Activated CD8-positive, alpha-beta T cell treated with anti-CD3 and anti-CD28 coated beads for 36 hours (primary cell): ENCODE measurements around the gene CLRN2. TPM values are rescaled to one million over a fixed set of nuclear protein-coding genes. Genes with fewer than 3 reads are reported as not detected.

Source experiments
- ATAC-seq: fragments of 200-7000 bp; cut with Tn5 transposase; one replicate; pipeline ENCODE4 v1.10.0; 2021; ENCODE audit warnings: mild to moderate bottlenecking, moderate library complexity
- CTCF ChIA-PET: fragments of 350-600 bp; sonication (Branson Sonifier 250); formaldehyde crosslinking; loops from one replicate; lab custom pipeline; 2021; ENCODE audit warnings: antibody characterized with exemption; lab: Charles Lee
- POLR2A ChIA-PET: fragments of 350-600 bp; sonication (Branson Sonifier 250); formaldehyde crosslinking; loops from one replicate; lab custom pipeline; 2021; ENCODE audit warnings: antibody characterized with exemption; lab: Charles Lee
- DNase-seq: peaks from one replicate; pipeline ENCODE4 v3.0.0-alpha.2; 2020
- H3K27ac Mint-ChIP-seq: one replicate; pipeline ENCODE4 v1.8.0; 2021; ENCODE audit warnings: mild to moderate bottlenecking, mixed read lengths
- H3K27me3 Mint-ChIP-seq: one replicate; pipeline ENCODE4 v1.8.0; 2021; ENCODE audit warnings: mixed read lengths
- H3K36me3 Mint-ChIP-seq: one replicate; pipeline ENCODE4 v1.8.0; 2021; ENCODE audit warnings: low read depth, mixed read lengths
- H3K4me1 Mint-ChIP-seq: one replicate; pipeline ENCODE4 v1.8.0; 2021; ENCODE audit warnings: low read depth, mixed read lengths
- H3K4me3 Mint-ChIP-seq: one replicate; pipeline ENCODE4 v1.8.0; 2021; ENCODE audit warnings: mild to moderate bottlenecking, moderate library complexity, mixed read lengths
- H3K9me3 Mint-ChIP-seq: one replicate; pipeline ENCODE4 v1.8.0; 2021; ENCODE audit warnings: mixed read lengths
- intact Hi-C: fragments of 100-400 bp; cut with micrococcal nuclease; formaldehyde crosslinking; loops from one replicate; pipeline ENCODE4 v1.10.0; 2022
- total RNA-seq, 2 experiments: library from RNA; stranded (reverse); gene quantifications; one replicate each; pipeline ENCODE4 v1.2.3, GENCODE V29; 2021
- TF ChIP-seq, protein P1 (sequence below): fragments of 200-600 bp; IDR thresholded peaks from one replicate; pipeline ENCODE4 v1.8.0; 2022; ENCODE audit warnings: antibody characterized with exemption, mild to moderate bottlenecking

CLRN2 gene
- total RNA-seq, 2 experiments from 2014 or later = not detected

DNA sequence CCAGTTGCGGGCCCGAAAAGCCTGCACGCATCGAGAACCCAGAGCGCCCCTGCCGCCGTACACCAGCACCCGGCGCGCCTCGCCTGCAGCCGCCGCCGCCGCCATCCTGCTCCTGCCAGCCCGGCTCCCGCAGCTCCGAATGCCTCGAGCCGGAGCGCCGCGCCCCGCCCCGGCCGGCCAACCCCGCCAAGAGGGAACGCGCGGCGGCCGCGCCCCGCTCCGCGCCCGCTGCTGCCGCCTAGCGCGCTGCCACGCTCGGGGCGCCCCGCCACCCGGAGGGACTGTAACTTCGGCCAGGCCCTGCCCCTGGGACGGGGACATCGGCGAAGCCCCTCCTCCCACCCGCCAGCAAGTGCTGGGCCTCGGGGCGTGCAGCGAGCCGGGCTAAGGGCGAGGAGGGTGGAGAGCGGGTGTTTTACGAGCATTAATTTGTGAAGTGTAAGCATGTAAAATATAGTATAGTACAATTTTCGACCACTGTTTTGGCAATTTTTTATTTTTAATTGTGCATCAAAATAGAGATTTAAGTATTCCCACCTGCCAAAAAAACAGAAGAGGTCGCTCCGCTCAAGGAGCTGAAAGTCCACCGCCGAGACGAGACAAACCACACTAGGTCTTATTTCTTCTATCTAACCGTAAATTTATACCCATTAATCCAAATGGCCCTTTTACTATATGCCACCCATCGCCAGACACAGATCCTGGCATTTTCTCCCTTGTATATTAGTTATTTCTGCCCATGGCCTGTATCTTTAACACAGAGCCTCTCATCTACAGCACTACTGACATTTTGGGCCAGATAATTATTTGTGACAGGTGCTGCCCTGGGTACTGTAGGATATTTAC, 2.8 kb upstream of the CLRN2 start, which contains the start of gene QDPR:
Gene QDPR (minus strand): TSS at position 141 of the 846 bp plus-strand sequence. CDS start 36 bp downstream, at position 105.
- TF ChIP-seq, protein P1, sequence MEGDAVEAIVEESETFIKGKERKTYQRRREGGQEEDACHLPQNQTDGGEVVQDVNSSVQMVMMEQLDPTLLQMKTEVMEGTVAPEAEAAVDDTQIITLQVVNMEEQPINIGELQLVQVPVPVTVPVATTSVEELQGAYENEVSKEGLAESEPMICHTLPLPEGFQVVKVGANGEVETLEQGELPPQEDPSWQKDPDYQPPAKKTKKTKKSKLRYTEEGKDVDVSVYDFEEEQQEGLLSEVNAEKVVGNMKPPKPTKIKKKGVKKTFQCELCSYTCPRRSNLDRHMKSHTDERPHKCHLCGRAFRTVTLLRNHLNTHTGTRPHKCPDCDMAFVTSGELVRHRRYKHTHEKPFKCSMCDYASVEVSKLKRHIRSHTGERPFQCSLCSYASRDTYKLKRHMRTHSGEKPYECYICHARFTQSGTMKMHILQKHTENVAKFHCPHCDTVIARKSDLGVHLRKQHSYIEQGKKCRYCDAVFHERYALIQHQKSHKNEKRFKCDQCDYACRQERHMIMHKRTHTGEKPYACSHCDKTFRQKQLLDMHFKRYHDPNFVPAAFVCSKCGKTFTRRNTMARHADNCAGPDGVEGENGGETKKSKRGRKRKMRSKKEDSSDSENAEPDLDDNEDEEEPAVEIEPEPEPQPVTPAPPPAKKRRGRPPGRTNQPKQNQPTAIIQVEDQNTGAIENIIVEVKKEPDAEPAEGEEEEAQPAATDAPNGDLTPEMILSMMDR = peak; percentile 46
- intact Hi-C loops = no loop called here
- ATAC-seq (peak; percentile 95), DNase-seq (peak; percentile 79)
- Mint-ChIP-seq H3K4me3 (peak within 1 kb of the TSS; percentile 90), H3K36me3 (peaks cover 17% of the 10 kb centered on the region), H3K27ac (peak within 1 kb of the TSS; percentile 91), H3K27me3 (peaks cover 7% of the 10 kb centered on the region), H3K4me1 (peaks cover 29% of the 10 kb centered on the region), H3K9me3 (no peaks in the 10 kb centered on the region)
- ChIA-PET CTCF (interaction anchor here (0.7 to 1.8 kb wide), 3 partner anchors 37 to 158 kb away, joined by 3 to 7 read pairs (median 3); no protein-coding TSS in a partner anchor), POLR2A (no interaction called here)

DNA sequence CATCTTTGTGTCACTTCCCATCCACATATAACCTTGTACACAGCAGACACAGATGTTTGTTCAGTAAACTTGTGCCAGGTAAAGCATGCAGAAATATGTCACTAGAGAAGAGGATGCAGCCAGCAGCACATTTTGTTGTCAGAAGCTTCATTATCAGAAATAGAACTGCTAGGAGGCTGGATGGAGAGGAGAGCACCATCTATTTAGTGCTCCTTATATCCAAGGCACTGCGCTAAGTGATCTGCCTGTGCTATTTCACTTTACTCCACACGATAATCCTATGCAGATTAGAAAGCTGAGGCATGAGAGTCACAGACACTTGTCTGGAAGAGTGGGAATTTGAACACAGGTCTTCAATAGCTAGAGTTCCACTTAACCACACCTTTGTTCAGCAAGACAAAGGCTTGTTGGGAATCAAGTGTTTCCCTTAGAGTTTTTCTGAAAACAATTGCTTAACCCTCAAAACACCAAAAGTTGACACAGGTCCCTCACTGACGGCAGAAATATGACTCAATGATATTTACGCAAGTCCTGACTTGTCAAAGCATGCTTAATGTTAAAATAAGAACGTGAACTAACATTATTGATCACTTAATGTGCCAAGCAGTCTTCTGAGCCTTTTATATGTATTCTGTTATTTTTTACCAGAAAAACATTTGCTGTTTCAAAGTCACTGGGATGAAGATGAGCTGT, 1.8 kb upstream of the CLRN2 start:
- ATAC-seq (no peak), DNase-seq (no peak)
- Mint-ChIP-seq H3K27me3 (peaks cover 7% of the 10 kb centered on the region), H3K4me3 (peak overlapping the region; percentile 90), H3K4me1 (peaks cover 28% of the 10 kb centered on the region), H3K36me3 (peaks cover 15% of the 10 kb centered on the region), H3K27ac (peak overlapping the region; percentile 81), H3K9me3 (no peaks in the 10 kb centered on the region)
- POLR2A ChIA-PET = no interaction called here
- TF ChIP-seq, protein P1 = no peak
- CTCF ChIA-PET = interaction anchor here (1.0 to 1.8 kb wide), 3 partner anchors 32 to 40 kb away, joined by 3 to 7 read pairs (median 4); no protein-coding TSS in a partner anchor
- intact Hi-C loops = no loop called here

DNA sequence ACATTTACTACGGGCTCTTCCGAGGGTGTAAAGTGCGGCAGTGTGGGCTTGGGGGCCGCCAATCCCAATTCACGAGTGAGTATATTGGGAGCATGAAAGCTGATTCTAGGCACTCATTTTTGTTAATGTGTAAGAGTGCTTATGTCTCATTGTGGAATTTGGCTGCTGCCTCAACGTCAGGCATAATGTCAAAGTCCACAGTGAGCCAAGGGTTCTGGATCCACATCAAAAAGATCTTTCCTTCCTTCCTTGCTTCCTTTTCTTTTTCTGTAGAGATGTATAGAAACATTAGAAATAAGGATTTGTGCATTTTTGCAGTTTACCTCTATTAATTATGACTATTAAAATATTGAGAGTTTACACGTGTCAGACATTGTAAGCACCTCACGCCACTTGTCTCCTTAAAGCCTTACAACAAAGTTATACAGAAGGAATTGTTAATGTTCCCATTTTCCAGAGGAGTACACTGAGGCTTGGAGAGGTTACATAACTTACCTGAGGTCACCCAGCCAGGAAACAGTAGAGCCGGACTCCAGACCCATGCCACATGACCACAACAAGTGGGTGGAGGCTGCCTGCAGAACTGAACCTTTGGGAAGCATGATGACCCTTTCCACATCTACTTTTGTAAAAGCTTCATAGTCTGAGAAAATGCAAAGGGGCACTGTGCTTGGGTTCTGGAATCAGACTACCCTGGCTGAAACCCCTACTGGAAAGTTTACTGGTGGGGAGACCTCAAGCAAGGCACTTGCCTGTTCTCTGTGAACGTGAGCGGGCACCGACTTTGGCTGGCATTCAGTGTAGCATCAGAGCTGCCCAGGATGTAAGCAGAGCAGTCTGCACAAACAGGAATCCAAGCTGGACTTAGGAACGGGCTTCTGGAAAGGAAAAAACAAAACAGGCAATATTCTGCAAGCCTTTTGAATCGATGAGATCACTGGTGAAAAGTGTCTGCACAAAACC, 761 bp downstream of the CLRN2 start:
- intact Hi-C loops = no loop called here
- H3K4me1 Mint-ChIP-seq = peaks cover 15% of the 10 kb centered on the region
- no peak overlapping the region for H3K27ac Mint-ChIP-seq
- TF ChIP-seq, protein P1 = no peak
- peaks cover 3% of the 10 kb centered on the region for H3K36me3 Mint-ChIP-seq
- no peak for DNase-seq
- H3K27me3 Mint-ChIP-seq = peaks cover 14% of the 10 kb centered on the region
- ChIA-PET CTCF (interaction anchor here (2.3 kb wide), 1 partner anchor 15 kb away, joined by 5 read pairs; no protein-coding TSS in a partner anchor), POLR2A (interaction anchor here (1.2 kb wide), 1 partner anchor 19 kb away, joined by 5 read pairs; no protein-coding TSS in a partner anchor)
- no peaks in the 10 kb centered on the region for H3K9me3 Mint-ChIP-seq
- ATAC-seq = no peak
- H3K4me3 Mint-ChIP-seq = no peak overlapping the region

DNA sequence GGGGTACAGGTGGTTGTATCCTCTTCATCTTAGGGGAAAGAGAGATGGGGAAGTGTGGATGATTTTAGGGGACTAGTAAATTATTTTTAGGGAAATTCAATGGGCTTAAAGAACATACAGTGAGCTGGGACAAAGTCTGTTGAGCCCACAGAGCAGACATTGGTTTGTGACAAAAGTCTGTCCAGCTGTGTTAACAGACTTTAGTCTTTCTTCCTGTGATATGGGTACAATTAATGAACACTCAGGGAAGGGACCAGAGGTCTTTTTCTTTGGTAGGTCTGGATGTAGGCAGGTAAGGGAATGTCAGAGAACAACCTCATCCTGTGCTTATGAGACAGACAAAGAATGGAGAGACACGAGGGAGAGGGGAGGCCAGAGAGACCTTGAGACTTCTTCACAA, 2.0 kb downstream of the CLRN2 start:
- CTCF ChIA-PET = interaction anchor here (2.3 kb wide), 1 partner anchor 14 kb away, joined by 5 read pairs; no protein-coding TSS in a partner anchor
- POLR2A ChIA-PET = no interaction called here
- intact Hi-C loops = no loop called here
- no peak for ATAC-seq
- no peak for DNase-seq
- no peaks in the 10 kb centered on the region for H3K36me3 Mint-ChIP-seq
- H3K4me1 Mint-ChIP-seq = peaks cover 11% of the 10 kb centered on the region
- peaks cover 14% of the 10 kb centered on the region for H3K27me3 Mint-ChIP-seq
- no peak overlapping the region for H3K27ac Mint-ChIP-seq
- no peak overlapping the region for H3K4me3 Mint-ChIP-seq
- H3K9me3 Mint-ChIP-seq = no peaks in the 10 kb centered on the region
- TF ChIP-seq, protein P1 = no peak
